ENCODE results near the gene PCDHGC5.
A peak's percentile ranks its signal among the peaks of the same experiment; 100 is the strongest.

Gene PCDHGC5

GRCh38 chr5:141513627-141514329, 24.9 kb downstream of the PCDHGC5 start:
- peak; percentile 72 to 83 for DNase-seq

GRCh38 chr5:141514330-141515133, 25.7 kb downstream of the PCDHGC5 start:
- no peak for DNase-seq

GRCh38 chr5:141515141-141515540, 26.3 kb downstream of the PCDHGC5 start:
- no peak for DNase-seq

GRCh38 chr5:141515946-141516671, 27.2 kb downstream of the PCDHGC5 start:
- no peak for DNase-seq

- no peak for DNase-seq
These were observed 27.8 kb downstream of the PCDHGC5 start for GRCh38 chr5:141516672-141517025.

GRCh38 chr5:141517312-141517711, 28.4 kb downstream of the PCDHGC5 start:
- no peak for DNase-seq

GRCh38 chr5:141517880-141518617, 29.2 kb downstream of the PCDHGC5 start:
- DNase-seq, result no peak

GRCh38 chr5:141518618-141519015, 29.7 kb downstream of the PCDHGC5 start:
- DNase-seq, result no peak

- DNase-seq, result no peak
These were observed 31.0 kb downstream of the PCDHGC5 start for GRCh38 chr5:141519605-141520565.

- DNase-seq, result peak in 1 of 2 donors; percentile 88
These were observed 32.4 kb downstream of the PCDHGC5 start for GRCh38 chr5:141521244-141521781.

- DNase-seq, result no peak
These were observed 33.4 kb downstream of the PCDHGC5 start for GRCh38 chr5:141522301-141522700.

GRCh38 chr5:141523991-141524390, 35.1 kb downstream of the PCDHGC5 start:
- DNase-seq, result no peak

- peak; percentile 78 to 83 for DNase-seq
These were observed 36.0 kb downstream of the PCDHGC5 start for GRCh38 chr5:141524604-141525597.

GRCh38 chr5:141525653-141526052, 36.8 kb downstream of the PCDHGC5 start:
- no peak for DNase-seq

- DNase-seq, result no peak
These were observed 38.5 kb downstream of the PCDHGC5 start for GRCh38 chr5:141527426-141527825.

- DNase-seq, result no peak
These were observed 39.6 kb downstream of the PCDHGC5 start for GRCh38 chr5:141528291-141528984.

GRCh38 chr5:141529002-141529401, 40.1 kb downstream of the PCDHGC5 start:
- DNase-seq, result no peak

- DNase-seq, result no peak
These were observed 41.0 kb downstream of the PCDHGC5 start for GRCh38 chr5:141529873-141530272.

- no peak for DNase-seq
These were observed 43.8 kb downstream of the PCDHGC5 start for GRCh38 chr5:141532726-141533125.
